Metanephros (tissue), 2 donors: ENCODE data around the gene ZNF525. TPM values are rescaled to one million over a fixed set of nuclear protein-coding genes. Genes with fewer than 3 reads are reported as not detected.

Source experiments
- small RNA-seq: library from RNA; depleted of rRNA; stranded (forward); fragments of <200 nt; gene quantifications from one replicate; pipeline ENCODE3, GENCODE V24; 2014; ENCODE audit warnings: low replicate concordance
- total RNA-seq: library from RNA; depleted of rRNA; stranded (reverse); fragments of >200 nt; gene quantifications from one replicate; pipeline ENCODE4 v1.2.3, GENCODE V29; 2014

ZNF525 gene
- total RNA-seq, result 14.8 TPM

DNA sequence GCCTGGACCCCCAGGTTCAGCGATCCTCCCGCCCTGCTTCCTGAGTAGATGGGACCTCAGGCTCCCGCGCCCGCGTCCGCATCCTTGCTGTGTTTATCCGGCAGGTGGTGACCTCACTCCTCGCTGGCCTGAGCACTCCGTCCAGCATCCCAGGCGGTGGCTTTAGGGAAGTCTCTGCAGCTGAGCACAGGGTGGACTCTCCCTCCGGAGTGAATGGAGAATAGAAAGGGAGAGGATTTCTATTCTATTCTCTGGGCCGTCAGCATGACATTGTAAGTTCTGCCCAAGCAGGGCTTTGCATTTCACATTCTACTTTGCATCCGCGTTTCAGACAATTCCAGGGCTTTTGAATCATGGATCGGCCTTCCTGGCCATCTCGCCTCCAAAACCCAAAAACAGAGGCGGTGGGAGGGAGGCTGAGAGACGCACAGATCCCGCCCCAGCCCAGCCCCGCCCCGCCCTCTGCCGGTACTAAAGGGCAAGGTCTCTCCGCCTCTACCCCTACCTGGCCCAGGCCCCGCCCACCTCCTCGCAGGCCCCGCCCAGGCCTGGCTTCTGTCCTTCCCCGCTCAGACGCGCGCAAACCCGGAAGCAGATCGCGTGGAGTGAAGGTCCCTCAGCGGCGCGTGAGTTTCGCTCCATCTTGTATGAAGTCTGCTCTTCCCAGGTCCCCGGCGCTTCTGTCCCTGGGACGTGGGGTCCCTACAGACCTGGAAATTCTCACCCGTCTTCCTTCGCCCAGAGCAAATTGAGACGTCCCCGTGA lies at the start of gene ZNF525:
Gene ZNF525 (plus strand): TSS at position 572 of the 765 bp plus-strand sequence. CDS start 6,577 bp downstream, outside the sequence.

DNA sequence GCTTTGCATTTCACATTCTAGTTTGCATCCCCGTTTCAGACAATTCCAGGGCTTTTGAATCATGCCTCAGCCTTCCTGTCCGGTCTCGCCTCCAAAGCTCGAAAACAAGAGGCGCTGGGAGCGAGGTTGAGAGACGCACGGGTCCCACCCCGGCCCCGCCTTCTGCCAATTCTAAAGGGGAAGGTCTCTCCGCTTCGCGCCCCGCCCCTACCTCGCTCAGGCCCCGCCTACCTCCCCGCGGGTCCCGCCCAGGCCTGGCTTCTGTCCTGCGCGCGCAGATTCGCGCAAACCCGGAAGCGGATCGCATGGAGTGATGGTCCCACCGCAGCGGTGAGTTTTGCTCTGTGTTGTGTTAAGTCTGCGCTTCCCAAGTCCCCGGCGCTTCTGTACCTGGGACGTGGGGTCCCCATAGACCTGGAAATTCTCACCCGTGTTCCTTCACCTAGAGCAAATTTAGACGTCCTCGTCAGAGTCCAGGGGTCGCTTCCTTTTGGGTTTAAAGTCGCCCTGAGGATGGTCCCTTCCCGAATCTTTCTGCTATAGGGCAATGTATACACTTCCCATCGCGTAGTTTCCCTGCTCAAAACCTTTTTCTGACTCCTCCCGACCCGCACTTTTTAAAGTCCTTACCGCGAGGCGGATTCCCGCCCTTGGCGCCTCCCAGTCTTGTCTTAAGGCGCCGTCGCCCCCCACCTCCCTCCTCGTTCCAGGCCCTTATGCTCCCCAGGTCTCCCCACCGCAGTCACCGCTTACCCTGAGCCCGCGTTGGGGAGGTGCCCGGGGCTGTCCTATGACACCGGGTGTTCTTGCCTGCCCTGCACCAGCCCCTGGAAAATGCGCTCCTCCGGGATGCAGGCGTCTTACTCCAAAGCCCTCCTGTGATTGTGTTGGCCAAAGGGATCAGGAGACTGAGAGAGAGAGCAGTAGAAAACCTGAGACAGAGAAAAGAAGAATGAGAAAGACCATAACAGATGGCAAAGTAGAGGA lies 31.7 kb upstream of the ZNF525 start, which contains the start of gene ZNF845:
Gene ZNF845 (plus strand): TSS at position 287 of the 987 bp plus-strand sequence. CDS start 7,559 bp downstream, outside the sequence.

DNA sequence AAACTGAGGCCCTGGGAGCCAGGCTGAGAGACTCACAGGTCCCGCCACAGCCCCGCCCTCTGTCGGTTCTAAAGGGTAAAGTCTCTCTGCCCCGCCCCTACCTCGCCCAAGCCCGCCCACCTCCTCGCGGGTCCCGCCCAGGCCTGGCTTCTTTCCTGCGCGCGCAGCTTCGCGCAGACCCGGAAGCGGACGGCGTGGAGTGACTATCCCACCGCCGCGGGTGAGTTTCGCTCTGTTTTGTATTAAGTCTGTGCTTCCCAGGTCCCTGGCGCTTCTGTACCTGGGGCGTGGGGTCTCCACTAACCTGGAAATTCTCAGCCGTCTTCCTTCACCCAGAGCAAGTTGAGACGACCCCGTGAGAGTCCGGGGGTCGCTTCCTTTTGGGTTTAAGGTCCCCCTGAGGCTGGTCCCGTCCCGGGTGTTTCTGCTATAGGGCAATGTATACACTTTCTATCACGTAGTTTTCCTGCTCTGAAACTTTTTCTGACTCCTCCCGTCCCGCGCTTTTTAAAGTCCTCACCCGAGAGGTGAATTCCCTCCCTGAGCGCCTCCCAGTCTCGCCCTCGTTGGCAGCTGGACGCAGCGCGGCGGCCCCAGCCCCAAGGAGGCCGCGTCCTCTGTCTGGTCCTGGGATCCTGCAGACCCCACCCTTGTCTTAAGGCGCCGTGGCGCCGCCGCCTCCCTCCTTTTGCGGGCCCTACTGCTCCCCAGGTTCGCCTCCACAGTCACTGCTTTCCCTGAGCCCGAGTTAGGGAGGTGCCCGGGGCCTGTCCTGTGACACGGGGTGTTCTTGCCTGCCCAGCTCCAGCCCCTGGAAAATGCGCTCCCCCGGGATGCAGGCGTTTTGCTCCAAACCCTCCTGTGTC lies 29.7 kb downstream of the ZNF525 start, which contains the start of gene ZNF765:
Gene ZNF765 (plus strand): TSS at position 176 of the 866 bp plus-strand sequence. CDS start 2,867 bp downstream, outside the sequence.

DNA sequence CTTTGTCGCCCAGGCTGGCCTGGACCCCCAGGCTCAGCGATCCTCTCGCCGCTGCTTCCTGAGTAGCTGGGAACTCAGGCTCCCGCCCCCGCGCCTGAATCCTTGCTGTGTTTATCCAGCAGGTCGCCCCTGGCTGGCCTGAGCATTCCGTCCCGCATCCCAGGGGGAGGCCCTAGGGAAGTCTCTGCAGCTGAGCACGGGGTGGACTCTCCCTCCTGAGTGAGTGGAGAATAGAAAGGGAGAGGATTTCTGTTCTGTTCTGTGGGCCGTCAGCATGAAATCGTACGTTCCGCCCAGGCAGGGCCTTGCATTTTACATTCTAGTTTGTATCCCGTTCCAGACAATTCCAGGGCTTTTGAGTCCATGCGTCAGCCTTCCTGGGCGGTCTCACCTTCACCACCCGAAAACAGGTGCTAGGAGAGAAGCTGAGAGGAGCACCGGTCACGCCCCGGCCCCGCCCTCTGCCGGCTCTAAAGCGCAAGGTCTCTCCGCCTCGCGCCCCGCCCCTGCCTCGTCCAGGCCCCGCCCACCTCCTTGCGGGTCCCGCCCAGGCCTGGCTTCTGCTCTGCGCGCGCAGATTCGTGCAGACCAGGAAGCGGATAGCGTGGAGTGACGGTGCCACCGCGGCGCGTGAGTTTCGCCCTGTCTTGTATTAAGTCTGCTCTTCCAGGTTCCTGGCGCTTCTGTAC lies 66.0 kb downstream of the ZNF525 start, which contains the start of gene ZNF761:
Gene ZNF761 (plus strand): TSS at position 586 of the 689 bp plus-strand sequence. CDS start 15,285 bp downstream, outside the sequence.

Small RNA genes within 50 kb of the gene (small RNA-seq; reads per million reads assigned to genes)
- gene RPL39P36, result not detected

Other genes starting within 250 kb of the ZNF525 start
- gene ZNF415, start 232.8 kb upstream of the ZNF525 start, total RNA-seq, result 14.3 TPM
- 14.8 TPM for gene ZNF347, start 206.7 kb upstream of the ZNF525 start, total RNA-seq
- 4.3 TPM for gene ZNF665, start 172.3 kb upstream of the ZNF525 start, total RNA-seq
- gene ZNF677, start 110.8 kb upstream of the ZNF525 start, total RNA-seq, result 33.0 TPM
- gene VN1R2, start 107.4 kb upstream of the ZNF525 start, total RNA-seq, result not detected
- gene VN1R4, start 98.0 kb upstream of the ZNF525 start, total RNA-seq, result not detected
- gene ZNF845, start 32.0 kb upstream of the ZNF525 start, total RNA-seq, result 8.2 TPM
- 13.7 TPM for gene ZNF765, start 29.4 kb downstream of the ZNF525 start, total RNA-seq
- gene ZNF761, start 66.3 kb downstream of the ZNF525 start, total RNA-seq, result 7.5 TPM
- 5.5 TPM for gene ZNF813, start 102.0 kb downstream of the ZNF525 start, total RNA-seq
- 30.7 TPM for gene ZNF331, start 172.4 kb downstream of the ZNF525 start, total RNA-seq